22Rv1 (cell line): ENCODE data around the gene TSSC4.

Experiments used
- CTCF ChIP-seq: fragments of 450-650 bp; IDR thresholded peaks from 2 replicates; pipeline ENCODE4 v1.5.1; 2017; ENCODE audit warnings: mild to moderate bottlenecking
- ZFX ChIP-seq: fragments of 450-650 bp; IDR thresholded peaks from 2 replicates; pipeline ENCODE4 v1.6.1; 2017; ENCODE audit warnings: antibody characterized with exemption, borderline replicate concordance

- TF ChIP-seq CTCF (peak; percentile 93), ZFX (no peak)
These were observed 27.8 kb downstream of the TSSC4 start for GRCh38 chr11:2428322-2428795.
